Vagina (tissue), 2 donors: Measurements from ENCODE around the gene PCBP4. TPM values are rescaled to one million over a fixed set of nuclear protein-coding genes. Genes with fewer than 3 reads are reported as not detected.
A peak's percentile ranks its signal among the peaks of the same experiment; 100 is the strongest.

Source experiments
- DNase-seq, 2 donors: peaks; one replicate each; pipeline ENCODE4 v3.0.0-alpha.2; 2017; ENCODE audit errors: extremely low spot score in 2 of 2
- H3K27ac ChIP-seq: fragments of 200-600 bp; sonication (generic); one replicate; pipeline ENCODE4 v1.5.1; 2019
- H3K27me3 ChIP-seq: fragments of 200-600 bp; sonication (generic); one replicate; pipeline ENCODE4 v1.5.1; 2019
- H3K36me3 ChIP-seq, 2 donors: fragments of 200-600 bp; sonication (generic); one replicate each; pipeline ENCODE4 v1.5.1; 2017 to 2019
- H3K4me1 ChIP-seq: fragments of 200-600 bp; sonication (generic); one replicate; pipeline ENCODE4 v1.5.1; 2019
- H3K4me3 ChIP-seq, 2 donors: fragments of 200-600 bp; sonication (generic); 1 replicate in 1 of 2; 2 replicates in 1 of 2; pipeline ENCODE4 v1.5.1; 2016 to 2019
- H3K9me3 ChIP-seq: fragments of 200-600 bp; sonication (generic); one replicate; pipeline ENCODE4 v1.5.1; 2019
- POLR2A ChIP-seq, 2 donors: fragments of 450-650 bp; IDR thresholded peaks; one replicate each; pipeline ENCODE4 v1.6.1; 2017; ENCODE audit warnings: antibody characterized with exemption in 2 of 2, mild to moderate bottlenecking in 2 of 2, moderate library complexity in 2 of 2
- POLR2AphosphoS5 ChIP-seq, 2 donors: sonication (generic); formaldehyde crosslinking; IDR thresholded peaks; one replicate each; pipeline ENCODE4 v1.9.0; 2017; ENCODE audit warnings: antibody characterized with exemption in 2 of 2, mild to moderate bottlenecking in 2 of 2, low read depth in 1 of 2; ENCODE audit not compliant: insufficient read depth in 1 of 2
- intact Hi-C: fragments of 100-400 bp; cut with DNase I; formaldehyde crosslinking; loops from one replicate; pipeline ENCODE4 v1.15.1; 2023
- total RNA-seq: library from RNA; depleted of rRNA; stranded (reverse); fragments of >200 nt; gene quantifications from one replicate; pipeline ENCODE4 v1.2.3, GENCODE V29; 2016
- TF ChIP-seq, protein P1 (sequence below), 3 experiments: fragments of 450-650 bp in 2 of 3; fragments of 200-600 bp in 1 of 3; sonication (generic) in 1 of 3; IDR thresholded peaks; one replicate each; pipeline ENCODE4 v1.5.1; 2017 to 2019; ENCODE audit warnings: antibody characterized with exemption in 3 of 3, mild to moderate bottlenecking in 2 of 3, moderate library complexity in 2 of 3

The PCBP4 gene
- total RNA-seq: 36.6 TPM

GRCh38 chr3:51967384-51968169 lies at the start of gene PCBP4:
TSS of gene PCBP4 (minus strand) at chr3:51967454. CDS start at chr3:51961240, 6,214 bp downstream.
- TF ChIP-seq POLR2AphosphoS5 (IDR thresholded peaks at IDR 0.05; ENCODE audit: insufficient read depth in 1 of 2, low read depth in 1 of 2) (peak in 1 of 2 donors; percentile 39), POLR2A (IDR thresholded peaks at IDR 0.05) (peak in 1 of 2 donors; percentile 78)
- TF ChIP-seq, protein P1, sequence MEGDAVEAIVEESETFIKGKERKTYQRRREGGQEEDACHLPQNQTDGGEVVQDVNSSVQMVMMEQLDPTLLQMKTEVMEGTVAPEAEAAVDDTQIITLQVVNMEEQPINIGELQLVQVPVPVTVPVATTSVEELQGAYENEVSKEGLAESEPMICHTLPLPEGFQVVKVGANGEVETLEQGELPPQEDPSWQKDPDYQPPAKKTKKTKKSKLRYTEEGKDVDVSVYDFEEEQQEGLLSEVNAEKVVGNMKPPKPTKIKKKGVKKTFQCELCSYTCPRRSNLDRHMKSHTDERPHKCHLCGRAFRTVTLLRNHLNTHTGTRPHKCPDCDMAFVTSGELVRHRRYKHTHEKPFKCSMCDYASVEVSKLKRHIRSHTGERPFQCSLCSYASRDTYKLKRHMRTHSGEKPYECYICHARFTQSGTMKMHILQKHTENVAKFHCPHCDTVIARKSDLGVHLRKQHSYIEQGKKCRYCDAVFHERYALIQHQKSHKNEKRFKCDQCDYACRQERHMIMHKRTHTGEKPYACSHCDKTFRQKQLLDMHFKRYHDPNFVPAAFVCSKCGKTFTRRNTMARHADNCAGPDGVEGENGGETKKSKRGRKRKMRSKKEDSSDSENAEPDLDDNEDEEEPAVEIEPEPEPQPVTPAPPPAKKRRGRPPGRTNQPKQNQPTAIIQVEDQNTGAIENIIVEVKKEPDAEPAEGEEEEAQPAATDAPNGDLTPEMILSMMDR (IDR thresholded peaks at IDR 0.05): no peak
- H3K36me3 ChIP-seq: no peaks in the 10 kb centered on the region
- intact Hi-C loops: no loop called here
- no peaks in the 10 kb centered on the region for H3K27me3 ChIP-seq
- peak within 1 kb of the TSS; percentile 82 for H3K27ac ChIP-seq
- no peaks in the 10 kb centered on the region for H3K9me3 ChIP-seq
- peaks cover 33% of the 10 kb centered on the region for H3K4me1 ChIP-seq
- DNase-seq: no peak
- H3K4me3 ChIP-seq: peak within 1 kb of the TSS; percentile 73 to 98

DNA sequence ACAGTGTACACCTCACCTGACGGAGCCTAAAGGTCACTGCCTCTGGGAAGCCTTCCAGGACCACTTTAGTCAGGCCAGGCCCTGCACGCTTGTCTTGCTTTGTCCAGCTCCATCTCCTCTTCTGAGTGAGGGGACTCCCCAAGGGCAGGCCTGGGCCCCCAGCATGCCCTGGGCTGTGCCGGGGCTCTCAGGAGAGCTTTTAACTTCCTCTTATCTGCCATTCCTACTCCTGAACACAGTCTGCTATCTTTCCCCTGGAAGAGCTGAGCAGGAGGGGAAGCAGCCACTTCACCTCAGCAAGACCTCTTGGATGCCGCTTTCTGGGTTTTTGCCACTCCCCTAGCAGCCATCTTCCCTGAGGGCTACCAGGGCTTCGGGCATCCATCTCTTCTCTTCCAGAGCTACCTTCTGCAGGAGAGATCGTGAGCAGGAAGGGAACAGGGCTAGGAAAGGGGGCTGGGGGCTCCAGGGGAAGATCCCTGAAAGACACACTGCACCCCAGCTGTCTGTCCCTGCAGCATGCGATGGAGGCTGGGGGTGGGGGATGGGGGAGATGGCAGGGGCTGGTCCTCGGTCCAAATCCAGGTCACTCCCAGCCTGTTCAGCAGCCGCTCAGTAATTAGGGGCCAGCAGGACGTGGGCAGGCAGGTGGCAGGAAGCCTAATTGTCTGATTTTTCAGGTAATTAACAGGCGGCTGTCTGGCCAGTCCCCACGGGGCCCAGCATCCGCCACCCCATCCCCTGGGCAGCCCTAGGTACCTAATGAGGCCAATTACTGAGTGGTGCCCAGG lies 48.4 kb upstream of the PCBP4 start:
- H3K36me3 ChIP-seq: no peaks in the 10 kb centered on the region
- H3K9me3 ChIP-seq: no peaks in the 10 kb centered on the region
- H3K27ac ChIP-seq: no peak overlapping the region
- no peak for TF ChIP-seq POLR2AphosphoS5 (IDR thresholded peaks at IDR 0.05; ENCODE audit: insufficient read depth in 1 of 2, low read depth in 1 of 2)
- TF ChIP-seq, protein P1 (IDR thresholded peaks at IDR 0.05): no peak
- no peak for TF ChIP-seq POLR2A (IDR thresholded peaks at IDR 0.05)
- intact Hi-C loops: loop anchor here (5.0 kb wide), 1 partner anchor 37 kb away; no protein-coding TSS in a partner anchor
- H3K27me3 ChIP-seq: no peaks in the 10 kb centered on the region
- no peak overlapping the region for H3K4me3 ChIP-seq
- H3K4me1 ChIP-seq: peaks cover 7% of the 10 kb centered on the region
- no peak for DNase-seq

DNA sequence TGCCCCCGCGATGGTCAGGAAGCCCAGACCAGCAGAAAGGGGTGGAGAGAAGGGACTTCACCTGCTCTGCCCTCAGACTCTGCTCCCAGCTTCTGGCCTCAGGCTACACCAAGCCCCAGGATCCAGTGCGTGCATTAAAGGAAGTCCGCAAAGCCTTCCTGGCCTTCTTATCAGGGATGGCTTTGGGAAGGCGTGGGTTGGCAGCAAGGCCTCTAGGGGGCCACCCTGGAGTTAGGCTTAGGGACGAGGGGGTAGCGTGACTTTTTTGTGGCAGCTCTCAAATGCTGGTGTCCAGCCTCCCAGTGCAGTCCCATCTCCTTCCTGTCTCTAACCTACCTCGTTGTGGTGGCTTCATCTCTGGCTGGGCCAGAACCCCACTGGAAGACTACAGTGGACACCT lies 47.4 kb upstream of the PCBP4 start:
- no peak overlapping the region for H3K27ac ChIP-seq
- no peaks in the 10 kb centered on the region for H3K27me3 ChIP-seq
- no peaks in the 10 kb centered on the region for H3K36me3 ChIP-seq
- no peak for DNase-seq
- intact Hi-C loops: loop anchor here (5.0 kb wide), 1 partner anchor 38 kb away; no protein-coding TSS in a partner anchor
- peaks cover 3% of the 10 kb centered on the region for H3K4me1 ChIP-seq
- H3K4me3 ChIP-seq: no peak overlapping the region
- TF ChIP-seq POLR2AphosphoS5 (IDR thresholded peaks at IDR 0.05; ENCODE audit: insufficient read depth in 1 of 2, low read depth in 1 of 2) (no peak), POLR2A (IDR thresholded peaks at IDR 0.05) (no peak)
- TF ChIP-seq, protein P1 (IDR thresholded peaks at IDR 0.05): no peak
- H3K9me3 ChIP-seq: no peaks in the 10 kb centered on the region

DNA sequence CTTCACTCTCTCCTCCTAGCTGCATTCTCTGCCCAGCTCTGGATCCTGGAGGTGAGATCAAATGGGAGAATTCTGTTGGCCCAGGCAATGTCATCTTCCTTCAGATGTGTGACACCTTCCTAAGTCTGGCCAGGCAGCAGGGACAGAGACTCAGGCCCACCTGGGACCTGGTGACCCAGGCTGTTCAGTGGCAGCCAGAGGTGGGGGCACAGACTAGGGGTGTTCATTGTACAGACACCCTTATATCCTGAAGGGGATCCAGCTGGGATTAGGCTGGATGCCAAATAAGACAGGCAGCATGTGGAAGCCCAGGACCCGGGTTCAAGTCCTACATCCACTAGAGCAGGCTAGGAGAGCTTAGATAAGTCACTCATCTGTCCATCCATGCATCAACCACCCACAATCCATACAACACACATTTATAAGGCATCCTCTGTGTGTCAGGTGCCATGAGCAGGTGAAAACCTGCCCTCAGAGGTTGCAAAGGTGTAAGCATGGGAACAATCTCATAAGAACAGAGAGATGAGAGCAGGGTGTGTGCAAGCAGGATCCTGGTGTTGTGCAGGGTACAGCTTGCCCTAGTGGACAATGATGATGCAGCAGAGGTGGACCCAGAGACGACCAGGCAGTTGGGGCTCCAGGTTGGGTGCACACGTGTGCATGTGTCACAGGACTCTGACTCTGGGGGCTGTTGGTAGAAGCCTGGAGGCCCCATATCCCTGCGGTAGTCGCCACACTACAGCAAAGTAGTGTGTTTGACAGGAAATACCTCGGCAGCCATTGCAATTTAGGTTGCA lies 46.7 kb upstream of the PCBP4 start:
- H3K4me1 ChIP-seq: no peaks in the 10 kb centered on the region
- no peaks in the 10 kb centered on the region for H3K9me3 ChIP-seq
- intact Hi-C loops: no loop called here
- no peaks in the 10 kb centered on the region for H3K36me3 ChIP-seq
- H3K4me3 ChIP-seq: no peak overlapping the region
- H3K27ac ChIP-seq: no peak overlapping the region
- DNase-seq: no peak
- TF ChIP-seq POLR2AphosphoS5 (IDR thresholded peaks at IDR 0.05; ENCODE audit: insufficient read depth in 1 of 2, low read depth in 1 of 2) (no peak), POLR2A (IDR thresholded peaks at IDR 0.05) (no peak)
- TF ChIP-seq, protein P1 (IDR thresholded peaks at IDR 0.05): no peak
- no peaks in the 10 kb centered on the region for H3K27me3 ChIP-seq
